ENCODE measurements around the gene CDCA4.
"Not testable (repeated sequence)": the region's sequence is repeated elsewhere in the genome, so short reads cannot be mapped to it uniquely, and the experiment has no call there.

CDCA4 gene

GRCh38 chr14:105058521-105059034 is 37.7 kb upstream of the CDCA4 start:
- no peak for DNase-seq (ENCODE audit: low read depth in 2 of 2)

GRCh38 chr14:105056303-105056831 is 35.5 kb upstream of the CDCA4 start:
- no peak for DNase-seq (ENCODE audit: low read depth in 2 of 2)

- no peak for DNase-seq (ENCODE audit: low read depth in 2 of 2)
These were observed 34.9 kb upstream of the CDCA4 start for GRCh38 chr14:105055736-105056302.

- no peak for DNase-seq (ENCODE audit: low read depth in 2 of 2)
These were observed 34.5 kb upstream of the CDCA4 start for GRCh38 chr14:105055334-105055733.

- DNase-seq (ENCODE audit: low read depth in 2 of 2), result no peak
These were observed 33.1 kb upstream of the CDCA4 start for GRCh38 chr14:105053996-105054395.

GRCh38 chr14:105053421-105053820 is 32.5 kb upstream of the CDCA4 start:
- no peak for DNase-seq (ENCODE audit: low read depth in 2 of 2)

- no peak for DNase-seq (ENCODE audit: low read depth in 2 of 2)
These were observed 31.2 kb upstream of the CDCA4 start for GRCh38 chr14:105052110-105052458.

GRCh38 chr14:105051182-105052109 is 30.6 kb upstream of the CDCA4 start:
- no peak for DNase-seq (ENCODE audit: low read depth in 2 of 2)

- no peak for DNase-seq (ENCODE audit: low read depth in 2 of 2)
These were observed 29.6 kb upstream of the CDCA4 start for GRCh38 chr14:105050551-105050897.

GRCh38 chr14:105049753-105050550 is 29.1 kb upstream of the CDCA4 start:
- no peak for DNase-seq (ENCODE audit: low read depth in 2 of 2)

- no peak for DNase-seq (ENCODE audit: low read depth in 2 of 2)
These were observed 26.6 kb upstream of the CDCA4 start for GRCh38 chr14:105047283-105048016.

GRCh38 chr14:105046891-105047282 is 26.0 kb upstream of the CDCA4 start:
- no peak for DNase-seq (ENCODE audit: low read depth in 2 of 2)

GRCh38 chr14:105045710-105046326 is 24.9 kb upstream of the CDCA4 start:
- DNase-seq (ENCODE audit: low read depth in 2 of 2), result peak; percentile 83 to 88

- DNase-seq (ENCODE audit: low read depth in 2 of 2), result no peak
These were observed 22.8 kb upstream of the CDCA4 start for GRCh38 chr14:105043641-105044040.

- DNase-seq (ENCODE audit: low read depth in 2 of 2), result no peak
These were observed 21.9 kb upstream of the CDCA4 start for GRCh38 chr14:105042813-105043212.

GRCh38 chr14:105041841-105042765 is 21.2 kb upstream of the CDCA4 start:
- DNase-seq (ENCODE audit: low read depth in 2 of 2), result no peak

- DNase-seq (ENCODE audit: low read depth in 2 of 2), result no peak
These were observed 18.7 kb upstream of the CDCA4 start for GRCh38 chr14:105039458-105040205.

- not testable (repeated sequence) for DNase-seq (ENCODE audit: low read depth in 2 of 2)
These were observed 14.7 kb upstream of the CDCA4 start for GRCh38 chr14:105035616-105036015.
